ENCODE data around the gene CHAF1A.

The CHAF1A gene

GRCh38 chr19:4405977-4406376, 3.5 kb downstream of the CHAF1A start:
- H3K4me3 ChIP-seq (ENCODE audit: low read depth, low read length): no peak overlapping the region
- CTCF ChIA-PET: interaction anchor here (1.1 kb wide), 1 partner anchor 30 kb away, joined by 3 read pairs; no protein-coding TSS in a partner anchor
- DNase-seq (ENCODE audit: low read depth, low spot score): no peak
- no peak for TF ChIP-seq CTCF (IDR thresholded peaks at IDR 0.05; ENCODE audit: insufficient read depth, low read length, missing control alignments)
- POLR2A ChIA-PET: no interaction called here

- H3K4me3 ChIP-seq (ENCODE audit: low read depth, low read length): no peak overlapping the region
- no peak for TF ChIP-seq CTCF (IDR thresholded peaks at IDR 0.05; ENCODE audit: insufficient read depth, low read length, missing control alignments)
- CTCF ChIA-PET: interaction anchor here (1.1 kb wide), 1 partner anchor 31 kb away, joined by 3 read pairs; no protein-coding TSS in a partner anchor
- no peak for DNase-seq (ENCODE audit: low read depth, low spot score)
- POLR2A ChIA-PET: no interaction called here
Measured at GRCh38 chr19:4406626-4407025, 4.2 kb downstream of the CHAF1A start.

GRCh38 chr19:4409123-4409933, 6.9 kb downstream of the CHAF1A start:
- ChIA-PET POLR2A (no interaction called here), CTCF (interaction anchor here (1.6 to 16.1 kb wide), 2 partner anchors 8 to 20 kb away, joined by 3 to 123 read pairs; partner anchors contain the start of genes CHAF1A and SH3GL1)
- H3K4me3 ChIP-seq (ENCODE audit: low read depth, low read length): no peak overlapping the region
- TF ChIP-seq CTCF (IDR thresholded peaks at IDR 0.05; ENCODE audit: insufficient read depth, low read length, missing control alignments): no peak
- no peak for DNase-seq (ENCODE audit: low read depth, low spot score)

GRCh38 chr19:4413588-4413987, 11.1 kb downstream of the CHAF1A start:
- DNase-seq (ENCODE audit: low read depth, low spot score): no peak
- TF ChIP-seq CTCF (IDR thresholded peaks at IDR 0.05; ENCODE audit: insufficient read depth, low read length, missing control alignments): no peak
- POLR2A ChIA-PET: no interaction called here
- H3K4me3 ChIP-seq (ENCODE audit: low read depth, low read length): no peak overlapping the region
- CTCF ChIA-PET: interaction anchor here (0.7 to 16.1 kb wide), 5 partner anchors 9 to 61 kb away, joined by 3 to 123 read pairs (median 4); partner anchors contain the start of genes CHAF1A and SH3GL1

- no peak for TF ChIP-seq CTCF (IDR thresholded peaks at IDR 0.05; ENCODE audit: insufficient read depth, low read length, missing control alignments)
- no peak for DNase-seq (ENCODE audit: low read depth, low spot score)
- no peak overlapping the region for H3K4me3 ChIP-seq (ENCODE audit: low read depth, low read length)
- ChIA-PET CTCF (interaction anchor here (1.1 to 16.1 kb wide), 3 partner anchors 8 to 13 kb away, joined by 4 to 123 read pairs (median 4); partner anchors contain the start of genes CHAF1A and SH3GL1), POLR2A (no interaction called here)
Measured at GRCh38 chr19:4414144-4414799, 11.8 kb downstream of the CHAF1A start.

- no peak overlapping the region for H3K4me3 ChIP-seq (ENCODE audit: low read depth, low read length)
- no peak for TF ChIP-seq CTCF (IDR thresholded peaks at IDR 0.05; ENCODE audit: insufficient read depth, low read length, missing control alignments)
- POLR2A ChIA-PET: no interaction called here
- CTCF ChIA-PET: interaction anchor here (1.8 to 16.1 kb wide), 2 partner anchors 8 to 13 kb away, joined by 4 to 123 read pairs; partner anchors contain the start of genes CHAF1A and SH3GL1
- no peak for DNase-seq (ENCODE audit: low read depth, low spot score)
Measured at GRCh38 chr19:4414800-4415321, 12.4 kb downstream of the CHAF1A start.
